K562 (cell line): ENCODE measurements around the gene ZBTB38.

Experiments
- GABPA ChIP-seq: fragments of 200-800 bp; sonication (Bioruptor generic); conservative IDR thresholded peaks from 2 replicates; pipeline ENCODE4 v1.6.1; 2016; ENCODE audit warnings: low read depth, missing genetic modification characterization, missing compliant biosample characterization
- KDM4B ChIP-seq, 2 experiments: fragments of 450-650 bp in 1 of 2; sonication (generic) in 1 of 2; IDR thresholded peaks; 2 replicates each; pipeline ENCODE4 v1.6.1; 2016 to 2017; ENCODE audit warnings: borderline replicate concordance in 2 of 2, antibody characterized with exemption in 1 of 2, low read depth in 1 of 2, mild to moderate bottlenecking in 1 of 2
- POLR2A ChIP-seq: fragments of 450-650 bp; conservative IDR thresholded peaks from 2 replicates; pipeline ENCODE4 v1.6.1; 2016
- TF ChIP-seq, protein P1 (sequence below): sonication (generic); formaldehyde crosslinking; IDR thresholded peaks from 2 replicates; pipeline ENCODE4 v1.8.0; 2023; ENCODE audit warnings: mild to moderate bottlenecking, missing genetic modification reagents

GRCh38 chr3:141390747-141391146 lies 22.4 kb downstream of the ZBTB38 start:
- TF ChIP-seq, protein P1, sequence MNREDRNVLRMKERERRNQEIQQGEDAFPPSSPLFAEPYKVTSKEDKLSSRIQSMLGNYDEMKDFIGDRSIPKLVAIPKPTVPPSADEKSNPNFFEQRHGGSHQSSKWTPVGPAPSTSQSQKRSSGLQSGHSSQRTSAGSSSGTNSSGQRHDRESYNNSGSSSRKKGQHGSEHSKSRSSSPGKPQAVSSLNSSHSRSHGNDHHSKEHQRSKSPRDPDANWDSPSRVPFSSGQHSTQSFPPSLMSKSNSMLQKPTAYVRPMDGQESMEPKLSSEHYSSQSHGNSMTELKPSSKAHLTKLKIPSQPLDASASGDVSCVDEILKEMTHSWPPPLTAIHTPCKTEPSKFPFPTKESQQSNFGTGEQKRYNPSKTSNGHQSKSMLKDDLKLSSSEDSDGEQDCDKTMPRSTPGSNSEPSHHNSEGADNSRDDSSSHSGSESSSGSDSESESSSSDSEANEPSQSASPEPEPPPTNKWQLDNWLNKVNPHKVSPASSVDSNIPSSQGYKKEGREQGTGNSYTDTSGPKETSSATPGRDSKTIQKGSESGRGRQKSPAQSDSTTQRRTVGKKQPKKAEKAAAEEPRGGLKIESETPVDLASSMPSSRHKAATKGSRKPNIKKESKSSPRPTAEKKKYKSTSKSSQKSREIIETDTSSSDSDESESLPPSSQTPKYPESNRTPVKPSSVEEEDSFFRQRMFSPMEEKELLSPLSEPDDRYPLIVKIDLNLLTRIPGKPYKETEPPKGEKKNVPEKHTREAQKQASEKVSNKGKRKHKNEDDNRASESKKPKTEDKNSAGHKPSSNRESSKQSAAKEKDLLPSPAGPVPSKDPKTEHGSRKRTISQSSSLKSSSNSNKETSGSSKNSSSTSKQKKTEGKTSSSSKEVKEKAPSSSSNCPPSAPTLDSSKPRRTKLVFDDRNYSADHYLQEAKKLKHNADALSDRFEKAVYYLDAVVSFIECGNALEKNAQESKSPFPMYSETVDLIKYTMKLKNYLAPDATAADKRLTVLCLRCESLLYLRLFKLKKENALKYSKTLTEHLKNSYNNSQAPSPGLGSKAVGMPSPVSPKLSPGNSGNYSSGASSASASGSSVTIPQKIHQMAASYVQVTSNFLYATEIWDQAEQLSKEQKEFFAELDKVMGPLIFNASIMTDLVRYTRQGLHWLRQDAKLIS = no peak
- TF ChIP-seq GABPA (tag) (no peak), POLR2A (no peak), KDM4B (IDR thresholded peaks at IDR 0.05; ENCODE audit: borderline replicate concordance in 2 of 2, low read depth in 1 of 2) (no peak)
